Stimulated activated CD4-positive, alpha-beta T cell treated with anti-CD3 and anti-CD28 coated beads, Interleukin-15, amount 100 ng/mL, for 24 hours (primary cell): ENCODE measurements around the gene ADARB2.

Experiments used
- DNase-seq: peaks from one replicate; pipeline ENCODE4 v3.0.0-alpha.2; 2020

Gene ADARB2

DNA sequence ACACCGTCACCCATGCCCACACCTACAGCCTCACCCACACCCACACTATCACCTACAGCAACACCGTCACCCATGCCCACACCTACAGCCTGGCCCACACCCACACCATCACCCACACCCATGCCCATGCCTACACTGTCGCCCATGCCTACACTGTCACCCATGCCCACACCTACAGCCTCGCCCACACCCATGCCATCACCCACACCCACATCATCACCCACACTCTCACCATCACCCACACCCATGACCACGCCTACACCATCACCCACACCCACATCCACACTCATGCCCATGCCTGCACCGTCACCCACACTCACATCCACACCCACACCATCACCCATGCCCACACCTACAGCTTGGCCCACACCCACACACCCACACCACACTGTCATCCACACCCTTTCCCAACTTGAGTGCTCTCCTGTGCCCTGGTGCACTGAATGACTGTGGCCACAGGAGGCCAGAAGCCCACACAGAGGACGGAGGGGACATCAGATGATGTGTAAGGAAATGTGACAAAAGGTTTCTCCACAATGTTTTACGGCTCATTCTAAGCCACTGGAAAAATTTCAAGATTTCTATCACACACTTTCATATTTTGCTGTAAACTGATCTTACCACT, 527.9 kb downstream of the ADARB2 start:
- DNase-seq, result no peak

DNA sequence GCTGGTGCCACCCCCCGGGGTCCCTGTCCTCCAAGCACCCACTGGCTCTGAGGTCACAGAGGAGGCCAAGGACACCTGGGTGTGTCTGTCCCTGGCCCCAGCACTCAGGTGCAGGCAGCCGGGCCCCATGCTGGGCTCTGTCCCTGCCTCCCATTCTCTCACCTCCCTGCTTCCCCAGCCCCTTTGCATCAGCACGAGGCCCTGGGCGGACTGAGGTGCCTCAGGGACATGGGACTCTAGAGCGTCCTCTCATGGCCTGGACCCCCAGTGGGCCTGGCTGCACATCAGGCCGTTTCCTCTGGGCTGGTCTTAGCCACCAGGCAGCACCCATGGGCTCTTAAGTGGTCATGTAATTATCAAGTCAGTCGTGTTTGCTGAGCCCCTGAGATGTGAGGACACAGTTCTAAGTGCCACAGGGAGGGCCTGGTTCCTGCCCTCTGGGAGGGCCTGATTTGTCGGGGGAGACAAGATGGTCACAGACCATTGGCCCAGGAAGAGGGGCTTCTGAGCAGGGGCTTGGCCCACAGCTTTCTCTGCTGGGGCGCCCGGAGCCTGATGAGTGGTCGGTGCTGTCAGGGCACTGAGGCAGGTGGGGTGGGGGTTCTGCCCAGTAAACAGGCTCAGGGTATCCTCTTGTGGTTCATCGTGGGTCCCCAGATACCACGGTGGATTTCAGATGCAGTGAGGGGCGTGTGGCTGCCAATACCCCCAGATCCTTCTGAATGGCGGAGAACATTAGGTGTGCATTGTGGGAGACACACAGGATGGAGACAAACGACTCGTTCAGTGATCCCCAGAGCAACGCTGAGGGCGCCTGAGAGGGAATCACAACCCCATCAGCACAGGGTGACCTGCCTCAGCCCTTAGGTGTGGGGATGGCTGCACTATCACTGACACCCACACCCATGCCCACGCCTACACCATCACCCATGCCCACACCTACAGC, 528.7 kb downstream of the ADARB2 start:
- DNase-seq, result no peak

DNA sequence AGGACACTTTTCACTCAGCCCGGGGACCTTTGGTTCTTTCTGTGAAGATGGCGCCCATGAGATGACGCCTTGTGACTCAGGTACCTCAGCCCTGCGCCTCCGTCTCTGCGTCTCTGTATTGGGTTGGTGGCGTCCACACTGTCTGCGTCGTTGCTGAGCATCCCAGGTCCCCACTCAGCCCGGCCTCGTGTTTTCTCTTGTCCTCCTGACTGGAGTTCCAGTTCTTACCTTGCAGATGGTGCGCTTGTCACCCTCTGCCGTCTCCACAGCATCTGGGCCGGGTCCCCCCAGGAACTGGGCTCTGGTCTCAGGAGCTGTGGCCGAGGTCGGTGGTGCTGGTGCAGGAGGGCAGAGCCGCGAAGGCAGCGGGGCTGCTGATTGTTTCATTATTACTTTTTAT, 530.7 kb downstream of the ADARB2 start:
- DNase-seq, result no peak

DNA sequence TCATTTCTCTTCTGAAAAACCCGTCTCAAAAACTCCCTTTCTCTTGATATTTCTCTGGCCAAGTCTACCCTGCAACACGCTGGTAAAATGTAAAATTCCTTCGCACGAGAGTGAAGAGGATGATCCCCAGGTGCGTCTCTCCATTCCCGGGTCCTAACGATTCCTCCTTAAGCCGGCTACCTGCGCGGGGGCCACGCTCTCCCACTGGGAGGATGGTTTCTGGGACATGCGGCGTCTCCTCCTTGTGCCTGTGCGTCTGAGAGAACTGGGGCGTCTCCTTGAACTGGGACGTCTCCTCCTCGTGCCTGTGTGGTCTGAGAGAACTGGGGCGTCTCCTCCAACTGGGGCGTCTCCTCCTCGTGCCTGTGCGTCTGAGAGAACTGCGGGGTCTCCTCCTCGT, 531.2 kb downstream of the ADARB2 start:
- DNase-seq, result no peak

DNA sequence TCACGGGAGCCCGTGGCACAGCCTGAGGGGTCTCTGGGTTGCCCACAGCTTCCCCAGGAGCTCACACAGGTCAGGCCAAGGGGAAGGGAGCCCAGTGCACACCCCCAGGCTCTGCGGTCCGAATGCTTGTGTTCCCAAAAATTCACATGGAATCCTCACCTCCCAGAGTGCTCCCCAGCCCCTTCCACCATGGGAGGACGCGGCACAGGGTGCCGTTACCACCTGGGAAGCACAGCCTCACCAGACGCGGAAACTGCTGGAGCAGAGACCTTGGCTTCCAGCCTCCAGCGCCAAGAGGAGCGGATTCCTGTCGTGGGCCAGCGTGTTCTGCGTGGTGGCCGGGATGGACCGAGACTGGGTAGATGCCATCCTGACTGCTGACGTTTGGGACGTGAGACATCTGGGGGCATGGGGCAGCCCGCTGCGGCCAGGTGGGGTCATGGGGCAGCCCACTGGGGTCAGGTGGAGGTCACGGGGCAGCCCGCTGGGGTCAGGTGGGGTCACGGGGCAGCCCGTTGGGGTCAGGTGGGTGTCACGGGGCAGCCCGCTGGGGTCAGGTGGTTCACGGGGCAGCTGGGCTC, 531.8 kb downstream of the ADARB2 start:
- DNase-seq, result no peak

DNA sequence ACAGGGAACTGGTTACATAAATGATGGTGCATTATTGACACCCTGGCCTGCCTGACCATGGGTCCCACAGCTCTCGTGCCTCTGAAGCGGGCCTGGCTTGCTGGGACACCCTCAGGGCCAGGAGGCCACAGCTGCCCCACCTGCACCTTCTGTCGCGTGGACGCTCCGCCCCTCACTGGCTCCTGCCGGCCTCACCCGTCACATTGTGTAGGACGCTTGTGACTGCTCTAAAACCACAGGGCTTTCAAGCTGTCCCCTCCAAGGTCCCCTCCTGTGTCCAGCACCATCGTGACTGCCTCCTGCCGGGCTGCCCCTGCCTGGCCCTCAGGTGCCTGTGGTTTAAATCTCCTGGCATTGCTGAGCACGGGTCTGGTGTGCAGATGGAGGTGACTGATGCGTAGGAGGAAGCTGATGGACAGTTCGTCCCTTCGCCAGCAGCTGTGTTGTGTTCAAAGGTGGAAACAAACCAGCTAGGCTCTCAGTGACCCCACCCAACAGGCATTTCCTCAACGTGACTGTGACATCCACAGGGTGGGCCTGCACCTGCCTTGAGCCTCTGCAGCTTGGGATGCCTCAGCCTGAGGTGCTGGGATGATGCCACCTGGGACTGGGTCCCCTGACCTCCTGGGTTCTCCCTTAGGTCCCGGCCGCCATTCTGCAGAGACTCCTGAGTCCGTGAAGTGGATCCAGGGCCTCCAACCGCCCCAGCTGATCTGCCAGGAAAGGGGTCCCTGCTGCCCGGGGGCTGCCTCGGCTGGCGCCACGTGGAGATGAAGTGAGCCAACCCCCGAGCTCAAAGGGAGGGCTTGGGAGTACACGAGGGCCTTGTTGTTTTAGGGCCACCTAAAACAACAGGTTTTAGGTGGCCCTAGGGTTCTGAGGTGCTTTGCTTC, 532.6 kb downstream of the ADARB2 start:
- DNase-seq, result no peak

DNA sequence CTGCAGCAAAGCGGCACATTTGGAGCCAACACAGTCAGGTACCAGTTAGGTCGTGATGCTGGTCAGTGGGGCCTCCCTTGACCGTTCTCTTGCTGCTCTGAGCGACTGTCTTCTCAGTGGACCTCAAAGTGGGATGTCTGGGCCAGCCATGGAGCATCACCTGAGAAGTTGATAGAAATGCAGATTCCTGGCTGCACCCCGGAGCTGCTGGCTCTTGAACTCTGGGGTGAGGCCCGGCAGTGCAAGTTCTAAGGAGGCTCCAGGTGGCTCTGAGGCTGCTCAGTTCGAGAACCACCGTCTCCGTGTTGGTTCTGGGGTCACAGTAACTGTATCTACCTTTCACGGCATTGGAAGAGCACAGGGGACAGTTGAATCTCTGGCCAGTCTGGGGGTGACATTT, 533.6 kb downstream of the ADARB2 start:
- DNase-seq, result no peak

DNA sequence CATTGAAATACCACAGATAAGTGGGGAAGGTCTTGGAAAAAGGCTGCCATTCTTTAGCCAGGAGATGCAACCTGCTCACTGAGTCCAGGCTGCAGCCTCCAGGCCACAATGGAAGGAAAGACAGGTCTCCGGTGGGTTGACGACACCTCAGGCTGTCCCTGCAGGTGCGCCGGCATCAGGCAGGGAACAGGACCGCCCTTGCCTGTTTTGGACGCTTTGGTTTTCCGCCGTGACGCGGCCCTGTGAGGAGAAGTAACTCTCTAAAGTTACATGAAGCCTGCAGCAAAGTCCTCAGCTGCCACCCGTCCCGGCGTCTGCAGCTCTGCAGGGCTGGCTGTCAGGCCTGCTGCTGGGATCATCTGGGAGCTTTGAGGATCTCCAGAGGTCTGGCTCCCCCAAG, 534.1 kb downstream of the ADARB2 start:
- no peak for DNase-seq

DNA sequence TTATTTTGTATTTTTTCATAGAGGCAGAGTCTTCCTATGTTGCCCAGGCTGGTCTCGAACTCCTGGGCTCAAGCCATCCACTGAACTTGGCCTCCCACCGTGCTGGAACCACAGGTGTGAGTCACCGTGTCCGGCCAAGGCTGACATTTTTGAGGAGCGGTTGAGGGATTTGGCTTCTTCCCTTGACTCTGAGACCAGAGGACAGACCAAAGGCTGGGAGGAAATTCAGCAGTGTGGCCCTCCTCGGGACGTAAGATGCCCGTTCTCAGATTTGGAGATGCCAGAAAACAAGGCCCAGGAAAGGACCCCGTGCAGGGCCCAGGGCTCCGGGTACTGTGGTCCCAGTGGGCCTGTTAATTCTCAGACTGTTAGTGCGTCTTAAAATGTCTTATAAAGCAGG, 535.0 kb downstream of the ADARB2 start:
- no peak for DNase-seq

DNA sequence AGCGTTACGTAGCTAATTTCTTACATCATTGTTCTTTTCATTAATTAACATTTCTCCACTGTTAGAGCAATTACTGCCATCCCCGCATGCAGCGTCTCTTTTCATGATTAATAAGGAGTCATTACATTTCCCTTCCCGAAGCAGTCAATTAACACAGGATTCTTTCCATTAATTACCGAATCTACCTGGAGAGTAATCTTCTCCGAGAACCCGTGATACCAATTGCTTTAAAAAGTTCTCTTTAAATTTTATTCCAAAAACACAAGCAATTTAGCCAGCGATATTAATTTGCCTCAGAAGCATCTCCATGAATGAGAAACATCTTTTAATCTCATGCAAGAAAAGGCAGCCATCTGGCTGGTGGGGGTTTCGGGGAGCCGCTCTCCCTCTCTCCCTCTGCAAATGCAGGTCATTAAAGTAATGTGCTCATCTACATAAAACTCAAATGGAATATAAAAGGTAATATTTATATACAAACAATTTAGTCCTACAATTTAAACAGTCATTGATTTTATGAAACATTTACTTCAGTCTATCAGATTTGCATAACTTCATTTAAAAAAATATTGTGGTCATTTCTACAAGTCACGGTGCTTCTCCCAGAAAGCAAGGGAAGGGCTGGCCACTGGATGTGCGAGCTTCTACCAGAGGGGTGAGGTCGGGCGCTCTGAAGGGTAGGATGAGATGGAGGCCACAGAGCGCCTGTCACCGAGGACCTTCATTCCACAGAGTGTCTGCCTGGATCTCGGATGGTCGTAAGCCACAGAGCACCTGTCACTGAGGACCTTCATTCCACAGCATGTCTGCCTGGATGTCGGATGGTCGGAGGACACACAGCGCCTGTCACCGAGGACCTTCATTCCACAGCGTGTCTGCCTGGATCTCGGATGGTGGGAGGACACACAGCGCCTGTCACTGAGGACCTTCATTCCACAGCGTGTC, 536.2 kb downstream of the ADARB2 start:
- no peak for DNase-seq

DNA sequence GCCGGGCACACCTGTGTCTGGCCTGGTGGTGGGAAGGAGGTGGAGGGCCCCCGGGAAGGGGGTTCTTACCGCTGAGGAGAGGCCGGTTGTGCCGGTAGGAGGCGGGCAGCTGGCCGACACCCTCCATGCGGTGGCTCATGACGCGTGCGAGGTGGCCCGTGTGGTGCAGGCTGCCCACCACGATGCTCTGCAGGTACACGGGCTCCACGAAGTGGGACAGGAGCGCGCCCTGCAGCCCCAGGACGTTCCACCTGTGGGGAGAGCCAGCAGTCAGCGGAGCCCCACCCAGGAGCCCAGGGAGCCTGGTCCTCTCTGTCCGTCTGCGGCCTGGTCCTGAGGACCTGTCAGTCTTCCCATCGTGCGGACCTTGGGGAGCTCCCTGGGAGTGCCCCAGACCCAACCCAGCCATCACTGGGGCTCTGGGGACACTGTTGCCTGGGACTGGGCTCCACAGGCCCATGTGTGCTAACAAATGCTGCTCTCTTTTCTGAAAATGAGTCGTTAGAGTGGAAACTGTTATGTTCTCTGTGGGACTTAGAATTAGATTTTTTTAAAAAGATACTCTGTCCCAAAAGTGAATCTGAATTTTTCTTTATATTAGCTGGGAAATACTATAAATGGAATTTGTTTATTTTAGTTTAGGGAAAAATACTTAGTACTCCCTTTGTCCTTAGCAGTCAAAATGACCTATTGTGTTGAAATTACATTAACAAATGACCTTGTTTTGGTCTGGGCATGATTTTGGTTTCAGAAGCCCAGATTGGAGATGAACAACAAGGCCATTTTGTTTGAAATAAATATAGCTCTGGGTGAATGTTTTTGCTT, 537.2 kb downstream of the ADARB2 start:
- no peak for DNase-seq

DNA sequence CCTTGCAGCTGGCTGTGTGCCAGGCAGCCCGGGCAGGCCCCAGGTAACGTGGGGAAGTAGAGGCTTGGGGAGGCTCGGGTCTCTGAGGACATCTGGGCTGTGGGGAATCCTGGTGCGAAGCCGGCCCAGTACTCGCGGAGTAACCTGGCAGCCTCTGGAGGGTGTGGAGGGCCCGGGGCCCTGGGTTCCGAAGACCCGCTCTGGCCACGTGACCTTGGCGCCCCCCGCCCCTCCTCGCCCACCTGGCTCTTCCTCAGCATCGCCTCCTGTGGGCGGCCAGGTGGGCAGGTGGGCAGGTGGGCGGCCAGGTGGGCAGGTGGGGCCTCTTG, 538.0 kb downstream of the ADARB2 start:
- DNase-seq, result no peak

DNA sequence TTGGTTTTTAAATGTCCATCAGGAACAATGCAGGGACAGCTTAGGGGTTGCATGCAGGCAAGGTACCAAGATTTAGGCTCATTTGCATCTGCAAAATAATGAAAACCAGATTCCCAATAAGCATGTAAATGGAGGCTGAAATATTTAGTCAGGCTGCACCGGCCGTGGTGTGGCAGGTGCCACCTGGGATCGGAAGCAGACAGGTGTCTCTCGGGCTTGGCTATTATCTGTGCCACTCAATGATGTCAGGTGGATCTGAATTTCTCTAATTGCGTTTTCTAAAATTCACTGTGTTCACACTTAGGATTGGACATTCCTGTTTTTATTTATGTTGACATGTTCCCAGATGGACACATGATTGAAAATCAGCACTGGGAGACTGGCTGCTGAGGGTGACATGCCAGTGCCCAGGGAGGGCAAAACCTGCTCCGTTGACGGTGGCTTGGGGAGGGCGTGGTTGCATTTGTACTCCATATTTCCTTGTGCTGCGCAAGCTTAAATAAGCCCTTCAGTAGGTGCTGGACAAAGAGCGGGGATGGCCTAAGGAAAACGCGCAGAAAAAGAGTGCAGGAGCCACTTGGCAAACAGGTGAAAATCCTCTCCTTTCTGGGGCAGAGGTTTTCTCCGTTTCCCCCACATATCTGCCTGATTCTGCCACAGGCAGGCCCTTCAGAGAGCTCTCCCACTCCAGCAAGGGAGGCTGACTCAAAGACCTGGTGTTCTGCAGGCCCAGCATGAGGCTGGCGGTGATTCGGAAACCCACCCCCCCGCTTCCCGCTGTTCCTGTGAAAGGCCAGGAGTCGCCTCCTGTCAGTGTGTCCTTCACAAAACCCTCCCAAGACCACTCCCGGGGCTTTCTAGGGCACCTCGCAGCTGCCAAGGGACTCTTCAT, 538.6 kb downstream of the ADARB2 start:
- DNase-seq, result no peak

DNA sequence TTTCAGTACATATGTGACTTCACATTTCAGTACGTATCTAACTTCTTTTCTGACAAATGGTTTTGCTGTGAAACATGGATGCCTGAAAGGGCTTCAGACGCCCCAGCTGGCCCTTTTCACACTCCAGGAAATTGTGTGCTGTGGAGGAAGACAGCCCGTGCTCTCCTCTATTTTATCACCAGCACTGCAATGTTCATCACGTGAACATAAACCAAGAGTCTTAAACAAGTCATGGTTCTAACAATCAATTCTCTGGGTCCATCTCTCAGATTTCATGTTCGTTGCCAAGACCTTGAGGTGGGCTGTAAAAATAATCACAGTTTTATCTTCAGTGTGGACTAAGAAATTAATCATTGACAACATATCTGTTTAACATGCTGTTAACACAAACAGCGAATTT, 539.9 kb downstream of the ADARB2 start:
- DNase-seq, result no peak

DNA sequence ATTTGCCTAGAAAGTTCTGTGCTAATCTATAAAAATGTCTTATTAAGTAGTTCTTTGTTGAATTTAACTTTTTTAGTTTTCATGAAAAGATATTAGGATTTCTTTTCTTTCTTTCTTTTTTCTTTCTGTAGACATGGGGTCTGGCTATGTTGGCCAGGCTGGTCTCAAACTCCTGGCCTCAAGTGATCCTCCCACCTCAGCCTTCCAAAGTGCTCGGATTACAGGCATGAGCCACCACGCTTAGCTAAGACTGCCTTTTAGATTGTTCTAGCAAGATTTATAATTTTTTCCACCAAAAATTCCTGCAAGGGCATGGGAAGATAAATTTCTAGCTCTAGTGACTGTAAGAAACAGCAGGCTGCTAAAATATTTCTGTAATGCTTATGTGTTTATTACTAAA, 540.7 kb downstream of the ADARB2 start:
- DNase-seq, result no peak

DNA sequence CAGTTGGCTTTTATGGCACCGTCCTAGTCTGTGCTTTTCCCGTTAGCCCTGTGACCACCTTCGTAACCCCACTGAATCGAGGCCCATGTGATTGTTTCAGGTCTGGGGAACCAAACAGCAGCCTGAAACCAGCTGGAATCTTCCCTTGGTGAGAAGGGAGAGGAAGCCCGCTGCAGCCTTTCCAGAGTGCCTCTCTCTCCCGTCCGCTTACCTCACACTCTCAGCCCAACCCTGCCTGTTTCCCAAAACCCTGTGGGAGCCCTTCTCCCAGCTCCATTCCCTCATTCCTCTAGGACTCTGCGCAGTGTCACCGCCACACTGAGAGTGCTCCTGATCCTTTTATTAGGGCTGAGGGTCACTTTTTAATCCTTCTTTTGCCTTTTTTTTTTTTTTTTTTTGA, 541.5 kb downstream of the ADARB2 start:
- DNase-seq, result no peak

DNA sequence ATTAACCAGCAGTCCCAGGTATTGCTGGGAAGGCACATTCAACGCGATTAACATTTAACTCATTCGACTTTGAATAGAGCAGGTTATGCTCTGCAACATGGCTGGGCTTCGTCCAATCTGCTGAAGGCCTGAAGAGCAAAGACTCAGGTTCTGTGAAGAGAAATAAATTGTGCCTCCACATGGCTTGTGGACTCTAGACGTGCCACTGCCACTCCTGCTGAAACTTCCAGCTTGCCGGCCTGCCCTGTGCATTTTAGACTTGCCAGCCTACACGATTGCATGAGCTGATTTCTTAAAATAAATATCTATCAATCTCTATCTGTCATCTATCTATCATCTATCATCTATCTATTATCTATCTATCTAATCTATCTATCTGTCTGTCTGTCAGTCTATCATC, 543.2 kb downstream of the ADARB2 start:
- DNase-seq, result no peak

DNA sequence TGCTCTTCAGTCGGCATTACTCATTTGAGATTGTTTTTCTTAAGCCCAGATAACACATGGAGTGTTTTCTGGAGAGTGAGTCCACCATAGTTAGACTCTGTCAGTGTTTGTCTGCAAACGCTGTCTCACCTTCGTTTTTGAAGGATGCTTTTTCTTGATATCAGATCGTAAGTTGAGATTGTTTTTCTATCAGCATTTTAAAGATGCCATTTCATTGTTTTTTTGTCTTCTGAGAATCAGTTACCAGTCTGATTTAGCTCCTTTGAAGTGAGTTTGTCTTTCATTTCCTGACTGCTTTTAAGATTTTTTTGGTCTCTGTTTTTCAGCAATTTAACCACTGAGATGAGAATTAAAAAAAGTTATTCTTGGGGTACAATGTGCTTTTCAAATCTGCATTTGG, 543.8 kb downstream of the ADARB2 start:
- no peak for DNase-seq

DNA sequence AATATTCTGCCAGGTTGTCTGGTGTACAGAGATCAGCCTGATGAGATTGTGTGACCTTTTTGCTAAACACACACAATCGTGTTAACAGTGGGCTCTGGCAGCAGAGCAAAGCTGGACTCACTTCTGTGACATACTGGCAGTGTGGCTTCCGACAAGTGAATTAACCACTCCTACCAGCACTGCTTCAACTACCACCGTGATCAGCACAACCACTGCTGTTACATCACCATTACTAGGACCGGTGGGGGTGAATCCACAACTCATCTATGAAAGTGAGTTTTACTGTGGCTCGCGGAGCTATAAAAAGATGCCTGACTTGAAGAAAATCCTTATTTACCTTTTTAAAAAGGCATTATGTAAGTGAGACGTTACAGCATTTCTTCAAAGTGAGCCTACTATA, 545.6 kb downstream of the ADARB2 start:
- no peak for DNase-seq
